Mononuclear cell (primary cell): ENCODE results near the gene SYTL2. TPM values are rescaled to one million over a fixed set of nuclear protein-coding genes. Genes with fewer than 3 reads are reported as not detected.
"Not testable (repeated sequence)": the region's sequence is repeated elsewhere in the genome, so short reads cannot be mapped to it uniquely, and the experiment has no call there.

Experiments
- H3K27me3 ChIP-seq: 2 replicates; pipeline ENCODE4 v1.6.0; 2011; ENCODE audit warnings: low read length, control low read depth; ENCODE audit not compliant: insufficient read depth
- H3K4me1 ChIP-seq: 2 replicates; pipeline ENCODE4 v1.5.1; 2011; ENCODE audit warnings: mild to moderate bottlenecking, low read length, control low read depth; ENCODE audit not compliant: insufficient read depth
- H3K4me3 ChIP-seq: 2 replicates; pipeline ENCODE4 v1.5.1; 2011; ENCODE audit warnings: mild to moderate bottlenecking, low read length, moderate library complexity
- H3K9me3 ChIP-seq: 2 replicates; pipeline ENCODE4 v1.5.1; 2011; ENCODE audit warnings: low read depth, mild to moderate bottlenecking, control low read depth, low read length
- total RNA-seq: library from RNA; depleted of rRNA; stranded (reverse); fragments of >200 nt; gene quantifications from one replicate; pipeline ENCODE4 v1.2.3, GENCODE V29; 2012

SYTL2 gene
- total RNA-seq, 1 donor, result 26.6 TPM

DNA sequence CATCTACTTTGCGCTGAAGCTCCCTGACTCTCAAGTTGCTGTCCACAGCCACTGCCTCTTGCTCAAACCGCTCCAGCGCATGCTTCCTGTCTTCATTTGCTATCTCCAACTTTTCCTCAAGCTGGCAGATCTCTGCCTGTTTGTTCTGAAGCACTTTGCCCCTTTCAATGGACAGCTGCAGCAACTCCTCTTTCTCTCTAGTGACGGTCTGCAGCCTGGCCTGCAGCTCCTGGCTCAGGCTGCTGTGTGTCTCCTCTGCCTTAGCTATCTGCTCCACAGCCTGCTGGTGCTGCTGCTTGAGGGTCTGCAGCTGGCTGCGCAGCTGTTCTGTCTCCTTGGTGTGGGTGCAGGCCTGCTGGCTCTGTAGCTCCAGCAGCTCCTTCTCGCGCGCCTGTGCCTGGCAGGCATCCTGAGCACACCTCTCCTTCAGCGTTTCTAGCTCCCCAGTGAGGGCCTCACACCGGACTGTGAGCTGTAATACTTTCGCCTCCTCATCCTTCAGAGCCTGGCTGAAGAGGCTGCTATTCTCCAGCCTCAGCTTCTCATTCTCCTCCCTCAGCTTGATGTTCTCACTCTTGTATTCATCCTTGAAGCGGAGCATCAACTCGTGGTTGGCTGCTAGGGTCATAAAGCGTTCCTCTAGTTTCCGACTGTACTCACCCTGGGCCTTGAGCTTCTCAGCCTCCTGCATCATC, 125.7 kb downstream of the SYTL2 start:
- no peaks in the 10 kb centered on the region for H3K27me3 ChIP-seq
- peaks cover 12% of the 10 kb centered on the region for H3K4me1 ChIP-seq
- no peak overlapping the region for H3K4me3 ChIP-seq

DNA sequence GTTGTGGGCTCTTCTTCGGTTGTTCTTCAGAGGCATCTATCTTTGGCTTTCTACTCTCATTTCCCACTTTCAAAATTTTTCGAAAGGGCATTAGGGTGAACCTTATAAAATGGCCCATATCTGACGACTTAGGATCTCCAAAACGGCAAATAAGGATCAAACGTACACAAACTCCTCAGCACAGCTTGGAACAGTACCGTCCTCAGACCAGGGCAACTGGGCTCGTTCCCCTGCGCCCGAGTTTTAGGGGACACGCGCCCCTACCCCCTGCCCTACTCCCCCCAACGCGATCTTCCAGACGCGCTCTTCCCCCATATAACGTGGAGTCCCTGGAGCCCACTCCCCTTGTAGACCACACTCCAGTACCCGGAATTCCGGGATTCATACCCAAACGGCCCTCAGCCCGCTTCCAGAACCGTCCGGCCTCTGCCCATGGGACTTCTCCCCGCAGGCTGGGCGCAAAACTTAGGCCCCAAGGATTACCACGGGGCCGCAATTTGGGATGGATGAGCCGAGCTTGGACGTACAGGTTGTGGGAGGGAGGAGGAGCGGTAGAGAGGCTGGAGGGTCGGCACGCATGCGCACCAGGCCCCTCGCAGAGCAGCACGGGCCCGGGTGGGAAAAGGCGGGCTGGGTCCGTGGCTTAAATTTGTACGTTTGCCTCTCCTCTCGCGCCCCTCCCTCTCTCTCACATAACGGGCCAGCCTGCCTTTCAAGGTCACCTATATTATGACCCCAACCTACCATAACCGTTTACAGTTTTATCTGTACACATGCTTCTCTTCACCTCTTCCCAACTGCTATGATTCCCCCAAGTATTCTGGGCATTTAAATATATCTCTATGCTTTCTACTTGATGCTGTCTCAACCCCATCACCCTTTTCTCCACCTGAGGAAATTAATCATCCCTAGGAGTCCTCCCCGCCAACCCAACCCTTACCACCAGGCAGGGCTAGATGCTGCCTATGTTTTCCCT, 128.3 kb downstream of the SYTL2 start:
- no peaks in the 10 kb centered on the region for H3K9me3 ChIP-seq
- no peaks in the 10 kb centered on the region for H3K27me3 ChIP-seq
- H3K4me3 ChIP-seq, result peak overlapping the region; percentile 44
- peaks cover 12% of the 10 kb centered on the region for H3K4me1 ChIP-seq

More for the DNA sequence above, 125.7 kb downstream of the SYTL2 start:
- H3K9me3 ChIP-seq, result no peaks in the 10 kb centered on the region

DNA sequence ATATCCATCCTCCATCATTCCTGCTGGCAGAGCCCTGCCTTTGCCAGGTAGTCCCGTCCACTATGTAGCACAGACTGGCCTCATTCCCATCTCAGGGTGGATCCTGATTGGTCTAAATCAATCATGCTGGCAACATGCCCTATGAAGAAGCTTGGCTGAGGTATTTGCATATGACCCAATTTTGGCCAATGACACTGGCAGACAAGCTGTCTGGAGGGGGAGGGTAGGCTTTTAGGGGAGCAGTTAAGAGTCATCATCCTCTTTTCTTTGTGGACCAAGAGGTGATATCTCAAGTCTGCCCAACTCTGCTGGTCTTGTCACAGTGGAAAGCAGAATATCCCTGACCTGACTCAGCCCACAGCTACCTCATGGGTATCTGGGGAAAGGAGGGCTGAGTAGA, 130.0 kb downstream of the SYTL2 start:
- Histone ChIP-seq H3K9me3 (no peaks in the 10 kb centered on the region), H3K27me3 (no peaks in the 10 kb centered on the region), H3K4me3 (no peak overlapping the region), H3K4me1 (peaks cover 12% of the 10 kb centered on the region)

DNA sequence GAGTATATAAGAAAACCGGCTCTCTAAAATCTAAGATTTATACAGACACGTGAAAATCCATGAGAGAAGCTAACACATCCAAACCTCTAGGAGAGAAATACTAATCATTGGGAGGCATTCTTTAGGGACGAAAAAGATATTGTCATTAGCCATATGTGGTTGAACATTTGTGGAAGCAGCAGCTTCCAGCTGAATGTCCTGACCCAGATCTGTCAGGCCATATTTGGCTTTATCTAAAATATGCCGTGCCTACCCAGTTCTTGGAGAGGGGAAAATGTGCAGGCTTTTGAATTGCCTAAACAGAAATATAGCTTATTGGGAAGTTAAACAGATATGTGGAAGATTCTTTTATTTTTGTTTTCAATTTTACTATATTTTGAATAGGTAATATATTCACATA, 131.4 kb downstream of the SYTL2 start:
- no peak overlapping the region for H3K4me3 ChIP-seq
- no peaks in the 10 kb centered on the region for H3K9me3 ChIP-seq
- H3K27me3 ChIP-seq, result no peaks in the 10 kb centered on the region
- H3K4me1 ChIP-seq, result peaks cover 12% of the 10 kb centered on the region

DNA sequence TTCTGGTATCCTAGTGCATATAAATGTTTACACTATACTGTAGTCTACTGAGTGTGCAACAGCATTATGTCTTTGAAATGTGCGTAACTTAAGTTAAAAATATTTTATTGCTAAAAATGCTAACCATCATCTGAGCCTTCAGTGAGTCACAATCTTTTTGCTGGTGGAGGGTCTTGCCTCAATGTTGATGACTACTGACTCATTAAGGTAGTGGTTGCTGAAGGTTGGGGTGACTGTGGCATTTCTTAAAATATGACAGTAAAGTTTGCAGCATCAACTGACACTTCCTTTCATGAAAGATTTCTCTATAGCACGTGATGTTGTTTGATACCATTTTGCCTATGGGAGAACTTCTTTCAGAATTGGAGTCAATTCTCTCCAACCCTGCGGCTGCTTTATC, 137.5 kb downstream of the SYTL2 start:
- H3K27me3 ChIP-seq, result no peaks in the 10 kb centered on the region

DNA sequence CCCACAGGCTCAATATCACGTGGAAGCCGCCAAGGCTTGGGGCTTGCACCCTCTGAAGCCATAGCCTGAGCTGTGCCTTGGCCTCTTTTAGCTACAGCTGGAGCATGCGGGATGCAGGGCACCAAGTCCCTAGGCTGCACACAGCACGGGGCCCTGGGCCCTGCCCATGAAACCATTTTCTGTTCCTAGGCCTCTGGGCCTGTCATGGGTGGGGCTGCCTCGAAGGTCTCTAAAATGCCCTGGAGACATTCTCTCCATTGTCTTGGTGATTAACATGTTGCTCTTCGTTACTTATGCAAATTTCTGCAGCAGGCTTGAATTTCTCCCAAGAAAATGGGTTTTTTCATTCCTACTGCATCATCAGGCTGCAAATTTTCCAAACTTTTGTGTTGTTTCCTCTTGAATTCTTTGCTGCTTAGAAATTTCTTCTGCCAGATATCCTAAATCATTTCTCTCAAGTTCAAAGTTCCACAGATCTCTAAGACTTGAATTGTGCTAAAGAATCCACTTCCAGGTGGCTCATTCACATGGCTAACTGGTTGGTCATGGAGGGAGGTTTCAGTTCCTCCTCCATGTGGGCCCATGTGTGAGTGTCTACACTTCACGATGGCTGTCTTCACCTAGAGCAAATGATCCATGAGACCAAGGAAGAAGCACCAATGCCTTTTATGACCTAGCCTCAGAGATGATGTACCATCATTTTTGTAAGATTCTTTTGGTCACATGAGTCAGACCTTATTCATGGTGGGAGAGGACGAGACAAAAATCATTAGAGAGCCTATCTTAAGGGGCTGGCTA, 138.6 kb downstream of the SYTL2 start:
- H3K27me3 ChIP-seq, result no peaks in the 10 kb centered on the region
- no peaks in the 10 kb centered on the region for H3K4me1 ChIP-seq
- H3K9me3 ChIP-seq, result no peaks in the 10 kb centered on the region
- no peak overlapping the region for H3K4me3 ChIP-seq

More for the DNA sequence above, 137.5 kb downstream of the SYTL2 start:
- Histone ChIP-seq H3K4me3 (no peak overlapping the region), H3K4me1 (no peaks in the 10 kb centered on the region), H3K9me3 (no peaks in the 10 kb centered on the region)

DNA sequence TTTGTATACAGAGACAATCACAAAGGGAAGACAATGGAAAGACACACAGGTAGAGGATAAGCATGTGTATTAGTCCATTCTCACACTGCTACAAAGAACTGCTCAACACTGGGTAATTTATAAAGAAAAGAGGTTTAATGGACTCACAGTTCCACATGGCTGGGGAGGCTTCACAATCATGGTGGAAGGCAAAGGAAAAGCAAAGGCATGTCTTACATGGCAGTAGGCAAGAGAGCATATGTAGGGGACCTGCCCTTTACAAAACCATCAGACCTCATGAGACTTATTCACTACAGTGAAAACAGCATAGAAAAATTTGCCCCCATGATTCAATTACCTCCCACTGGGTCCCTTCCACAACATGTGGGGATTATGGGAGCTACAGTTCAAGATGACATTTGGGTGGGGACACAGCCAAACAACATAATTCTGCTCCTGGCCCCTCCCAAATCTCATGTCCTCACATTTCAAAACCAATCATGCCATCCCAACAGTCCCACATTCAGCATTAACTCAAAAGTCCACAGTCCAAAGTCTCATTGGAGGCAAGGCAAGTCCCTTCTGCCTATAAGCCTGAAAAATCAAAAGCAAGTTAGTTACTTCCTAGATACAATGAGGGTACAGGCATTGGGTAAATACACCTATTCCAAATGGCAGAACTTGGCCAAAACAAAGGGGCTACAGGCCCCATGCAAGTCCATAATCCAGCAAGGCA, 139.8 kb downstream of the SYTL2 start:
- not testable (repeated sequence) for H3K9me3 ChIP-seq, H3K4me3 ChIP-seq, H3K27me3 ChIP-seq, H3K4me1 ChIP-seq

DNA sequence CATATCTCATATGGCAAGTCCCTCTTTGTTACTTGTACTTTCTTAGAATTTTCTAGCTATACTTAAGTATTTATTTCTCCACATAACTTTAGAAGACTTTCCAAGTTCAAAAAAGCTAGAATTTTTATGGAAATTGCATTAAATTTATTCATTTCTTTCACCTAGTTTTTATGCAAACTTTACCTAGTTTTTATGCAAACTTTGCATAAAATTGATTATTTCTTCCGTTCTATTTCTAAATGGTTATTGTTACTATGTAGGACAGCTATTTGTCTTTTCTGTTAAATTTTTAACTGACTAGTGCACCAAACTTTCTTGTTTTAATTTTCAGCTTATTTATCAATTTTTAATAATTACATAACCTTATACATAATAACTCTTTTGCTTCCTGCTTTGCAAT, 142.8 kb downstream of the SYTL2 start:
- Histone ChIP-seq H3K9me3 (no peaks in the 10 kb centered on the region), H3K4me1 (peaks cover 6% of the 10 kb centered on the region), H3K27me3 (no peaks in the 10 kb centered on the region), H3K4me3 (no peak overlapping the region)

DNA sequence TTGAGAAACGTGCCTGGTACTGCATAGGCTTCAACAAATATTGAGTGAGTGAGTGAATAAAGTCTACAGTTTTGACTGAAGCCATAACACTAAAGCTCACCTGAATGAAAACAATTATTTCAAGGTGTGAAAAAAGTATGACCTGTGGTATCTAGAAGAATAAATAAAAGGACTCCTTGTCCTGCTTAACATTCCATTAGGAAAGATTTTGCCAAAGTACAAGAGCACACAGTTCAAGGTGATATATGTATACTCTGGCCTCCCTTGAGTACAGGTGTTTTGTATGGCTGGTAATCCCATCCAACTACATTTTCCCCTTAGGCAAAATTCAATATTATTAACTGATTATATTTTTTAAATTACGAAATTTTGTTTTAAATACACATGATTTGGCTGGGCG, 144.3 kb downstream of the SYTL2 start:
- Histone ChIP-seq H3K4me1 (peaks cover 16% of the 10 kb centered on the region), H3K4me3 (no peak overlapping the region), H3K9me3 (no peaks in the 10 kb centered on the region), H3K27me3 (no peaks in the 10 kb centered on the region)

DNA sequence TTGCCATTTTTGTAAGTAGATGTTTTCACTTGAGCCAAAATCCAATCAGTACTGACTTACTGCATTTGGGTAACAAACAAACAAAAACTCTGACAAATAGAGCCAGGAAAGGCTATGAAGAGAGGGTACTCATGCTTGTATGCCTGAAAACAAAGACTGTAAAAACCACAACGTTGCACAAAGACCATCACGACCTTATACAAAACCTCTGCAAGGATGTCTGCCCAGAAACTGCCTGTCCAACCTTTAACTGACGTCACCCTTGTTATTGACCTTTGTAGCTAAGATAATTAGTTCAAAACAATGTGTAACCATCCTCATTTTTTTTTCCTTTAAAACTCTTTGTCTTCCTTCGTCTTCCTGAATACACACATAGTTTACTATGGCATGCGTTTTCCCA, 145.2 kb downstream of the SYTL2 start:
- Histone ChIP-seq H3K4me1 (peaks cover 16% of the 10 kb centered on the region), H3K27me3 (no peaks in the 10 kb centered on the region), H3K9me3 (no peaks in the 10 kb centered on the region), H3K4me3 (no peak overlapping the region)

DNA sequence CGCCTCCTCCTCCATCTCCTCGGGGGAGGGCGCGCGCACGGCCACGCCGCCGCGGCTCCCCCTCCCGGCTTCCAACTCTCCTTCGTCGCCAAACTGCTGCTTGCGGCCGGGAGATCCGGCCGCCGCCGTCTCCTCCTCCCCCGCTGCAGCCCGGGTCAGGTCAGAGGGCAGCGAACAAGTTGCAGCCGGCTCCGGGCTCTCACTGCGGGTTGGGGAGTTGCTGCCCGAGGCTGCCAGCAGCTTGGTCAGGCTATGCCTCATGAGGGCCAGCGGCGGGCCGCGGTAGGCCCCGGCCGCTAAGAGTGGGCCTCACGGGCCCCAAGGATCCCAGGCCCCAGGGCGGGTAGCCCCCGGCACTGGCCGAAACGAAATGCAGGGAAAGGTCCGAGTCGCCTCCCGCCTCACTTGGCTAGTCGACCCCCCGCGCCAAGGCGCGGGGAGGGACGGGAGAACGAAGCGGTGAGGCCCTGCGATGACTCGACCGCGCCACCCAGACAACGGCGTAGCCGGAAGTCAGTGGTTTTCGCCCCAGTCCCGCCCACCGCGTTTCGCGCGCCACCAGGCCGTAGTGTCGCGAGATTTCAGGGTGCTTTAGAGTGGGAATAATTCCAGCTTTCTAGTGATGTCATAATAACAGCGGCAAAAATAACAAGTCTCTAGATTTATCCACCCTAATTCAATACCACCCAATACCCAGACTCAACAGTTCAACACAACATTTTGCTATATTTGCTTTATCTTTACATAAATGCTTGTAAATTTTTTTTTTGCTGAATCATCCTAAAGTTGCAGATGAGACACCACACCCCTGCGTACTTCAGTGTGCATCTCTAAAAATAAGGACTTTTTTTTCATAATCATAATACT, 146.1 kb downstream of the SYTL2 start, which contains the start of gene CREBZF:
Gene CREBZF (minus strand): TSS at position 515 of the 867 bp plus-strand sequence. CDS start 254 bp downstream, at position 261.
- Histone ChIP-seq H3K4me3 (peak within 1 kb of the TSS; percentile 83), H3K4me1 (peaks cover 16% of the 10 kb centered on the region), H3K27me3 (no peaks in the 10 kb centered on the region), H3K9me3 (no peaks in the 10 kb centered on the region)

DNA sequence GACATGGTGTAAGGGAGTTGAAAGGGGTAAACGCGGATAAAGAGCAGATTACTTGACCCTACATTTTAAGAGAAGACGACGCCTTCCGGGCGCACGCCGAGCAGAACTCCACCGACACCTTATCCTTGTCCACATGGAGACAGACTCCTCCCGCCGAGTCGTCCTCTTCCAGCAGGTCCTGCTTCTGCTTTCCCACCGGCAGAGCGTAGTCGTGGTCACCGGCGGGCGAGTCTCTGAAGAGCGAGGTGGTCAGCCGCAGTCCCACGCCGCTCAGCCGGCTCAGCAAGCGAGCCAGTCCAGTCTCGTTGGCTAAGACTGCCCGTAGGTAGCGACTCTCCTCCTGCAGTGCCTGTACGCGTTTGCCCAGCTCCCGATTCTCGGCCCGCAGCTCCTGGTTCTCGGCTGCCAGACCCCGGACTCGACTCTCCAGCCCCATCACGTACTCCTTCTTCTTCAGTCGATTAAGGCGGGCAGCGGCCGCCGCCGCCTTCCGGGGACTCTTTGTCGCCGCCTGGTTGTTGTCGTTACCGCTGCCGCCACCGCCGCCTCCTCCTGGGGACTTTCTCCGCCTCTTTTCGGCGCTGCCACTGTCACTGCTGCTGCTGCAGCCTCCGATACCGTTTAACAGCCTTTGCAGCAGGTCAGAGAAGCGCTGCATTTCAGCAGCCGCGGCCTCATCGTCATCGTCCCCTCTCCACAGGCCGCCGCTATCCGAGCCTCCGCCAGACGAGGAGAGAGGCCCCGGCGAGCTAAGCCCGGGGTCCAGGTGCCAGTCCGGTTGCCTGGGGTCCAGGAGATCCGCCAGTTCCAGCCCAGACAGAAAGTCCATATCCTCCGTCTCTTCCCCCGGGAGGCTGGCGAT, 147.0 kb downstream of the SYTL2 start:
- Histone ChIP-seq H3K27me3 (no peaks in the 10 kb centered on the region), H3K4me3 (peak overlapping the region; percentile 83), H3K4me1 (peaks cover 16% of the 10 kb centered on the region), H3K9me3 (no peaks in the 10 kb centered on the region)
